ENCODE data around the gene BCKDK.

Gene BCKDK

GRCh38 chr16:31082368-31083045 lies 25.7 kb upstream of the BCKDK start:
- DNase-seq (ENCODE audit: extremely low read depth, insufficient read length): no peak
- no peak for TF ChIP-seq CTCF (IDR thresholded peaks at IDR 0.05; ENCODE audit: insufficient read depth, low read length, poor library complexity, severe bottlenecking)
- peaks cover 38% of the 10 kb centered on the region for H3K36me3 ChIP-seq (ENCODE audit: control insufficient read depth, insufficient read depth, low read length)
- no peaks in the 10 kb centered on the region for H3K27me3 ChIP-seq (replicated peaks; ENCODE audit: control insufficient read depth, insufficient read depth, low read length)
- H3K4me3 ChIP-seq (replicated peaks; ENCODE audit: low read depth, low read length): no peak overlapping the region

DNA sequence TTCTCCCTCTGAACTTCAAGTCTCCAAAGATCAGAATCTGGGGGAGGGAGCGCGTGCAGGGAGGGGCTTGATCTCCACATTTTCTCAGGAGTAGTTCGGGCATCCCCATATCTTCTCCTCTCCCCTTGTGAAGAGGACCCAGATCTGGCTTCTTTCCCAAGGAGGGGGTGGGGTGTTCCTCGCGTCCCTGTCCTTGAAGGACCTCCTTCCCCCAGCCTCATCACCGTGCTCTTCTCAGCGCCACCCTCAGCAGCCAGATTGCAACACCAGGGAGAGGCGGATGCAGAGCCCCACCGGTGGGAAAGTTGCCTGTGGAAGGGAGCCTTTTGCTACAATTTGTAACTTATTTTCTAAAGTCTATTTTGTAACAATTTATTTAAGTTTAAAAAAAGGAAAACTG lies 25.1 kb upstream of the BCKDK start:
- DNase-seq (ENCODE audit: extremely low read depth, insufficient read length): no peak
- Histone ChIP-seq H3K4me3 (replicated peaks; ENCODE audit: low read depth, low read length) (no peak overlapping the region), H3K36me3 (ENCODE audit: control insufficient read depth, insufficient read depth, low read length) (peaks cover 33% of the 10 kb centered on the region), H3K27me3 (replicated peaks; ENCODE audit: control insufficient read depth, insufficient read depth, low read length) (no peaks in the 10 kb centered on the region)
- TF ChIP-seq CTCF (IDR thresholded peaks at IDR 0.05; ENCODE audit: insufficient read depth, low read length, poor library complexity, severe bottlenecking): no peak

- H3K36me3 ChIP-seq (ENCODE audit: control insufficient read depth, insufficient read depth, low read length): peaks cover 29% of the 10 kb centered on the region
- no peak for TF ChIP-seq CTCF (IDR thresholded peaks at IDR 0.05; ENCODE audit: insufficient read depth, low read length, poor library complexity, severe bottlenecking)
- no peaks in the 10 kb centered on the region for H3K27me3 ChIP-seq (replicated peaks; ENCODE audit: control insufficient read depth, insufficient read depth, low read length)
- no peak overlapping the region for H3K4me3 ChIP-seq (replicated peaks; ENCODE audit: low read depth, low read length)
- DNase-seq (ENCODE audit: extremely low read depth, insufficient read length): no peak
Observed at GRCh38 chr16:31083556-31083955, 24.6 kb upstream of the BCKDK start.

DNA sequence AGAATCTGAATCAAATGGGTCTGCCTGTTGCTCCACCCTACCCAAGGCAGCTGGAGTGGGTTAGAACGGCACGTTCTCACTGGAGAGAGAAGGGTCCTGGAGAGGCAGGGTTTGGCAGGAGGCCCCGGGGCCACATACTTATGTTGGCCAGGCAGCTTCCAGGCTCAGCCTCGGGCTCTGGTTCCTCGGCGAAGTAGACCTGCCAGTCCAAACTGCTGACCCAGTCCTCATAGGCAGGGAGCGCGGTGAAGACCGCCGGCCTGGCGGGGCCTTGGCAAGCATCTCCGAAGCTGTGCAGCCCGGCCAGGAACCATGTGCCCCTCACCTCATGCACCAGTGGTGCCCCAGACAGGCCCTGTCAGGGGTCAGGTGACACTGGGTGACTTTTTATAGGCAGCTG lies 24.2 kb upstream of the BCKDK start:
- Histone ChIP-seq H3K27me3 (replicated peaks; ENCODE audit: control insufficient read depth, insufficient read depth, low read length) (no peaks in the 10 kb centered on the region), H3K4me3 (replicated peaks; ENCODE audit: low read depth, low read length) (no peak overlapping the region), H3K36me3 (ENCODE audit: control insufficient read depth, insufficient read depth, low read length) (peaks cover 25% of the 10 kb centered on the region)
- TF ChIP-seq CTCF (IDR thresholded peaks at IDR 0.05; ENCODE audit: insufficient read depth, low read length, poor library complexity, severe bottlenecking): no peak
- no peak for DNase-seq (ENCODE audit: extremely low read depth, insufficient read length)

DNA sequence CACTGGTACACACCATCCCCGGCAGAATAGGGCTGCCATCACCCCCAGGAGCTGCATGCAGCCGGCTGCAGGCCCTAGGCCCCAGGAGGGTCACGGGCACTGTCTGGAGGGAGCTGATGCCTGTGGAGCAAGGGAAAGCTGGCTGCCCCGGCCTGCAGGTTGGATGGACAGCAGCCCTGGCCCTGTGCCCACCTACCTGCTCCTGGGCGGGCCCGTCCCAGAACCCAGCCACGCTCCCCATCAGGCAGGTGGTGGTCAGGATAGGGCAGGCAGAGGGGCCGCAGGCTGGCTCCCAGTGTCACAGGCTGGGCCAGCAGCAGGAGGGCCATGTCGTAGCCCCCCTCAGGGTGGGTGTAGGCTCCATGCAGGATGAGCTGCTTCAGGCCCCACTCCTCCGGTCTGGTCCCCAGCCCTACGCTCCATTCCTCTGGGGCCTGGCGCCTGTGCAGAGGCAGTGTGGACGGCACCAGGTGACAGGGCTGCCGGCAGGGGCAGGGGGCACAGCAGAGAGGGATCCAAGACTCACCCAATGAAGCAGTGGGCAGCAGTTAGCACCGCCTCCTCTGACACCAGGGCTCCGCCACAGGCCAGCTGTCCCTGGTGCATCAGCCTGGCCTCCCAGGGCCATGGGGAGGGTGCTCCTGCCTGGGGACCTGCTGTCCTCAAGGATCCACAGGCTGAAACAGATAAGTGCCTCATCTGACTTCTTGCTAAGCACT lies 23.4 kb upstream of the BCKDK start:
- TF ChIP-seq CTCF (IDR thresholded peaks at IDR 0.05; ENCODE audit: insufficient read depth, low read length, poor library complexity, severe bottlenecking): no peak
- no peak overlapping the region for H3K4me3 ChIP-seq (replicated peaks; ENCODE audit: low read depth, low read length)
- DNase-seq (ENCODE audit: extremely low read depth, insufficient read length): no peak
- peaks cover 20% of the 10 kb centered on the region for H3K36me3 ChIP-seq (ENCODE audit: control insufficient read depth, insufficient read depth, low read length)
- H3K27me3 ChIP-seq (replicated peaks; ENCODE audit: control insufficient read depth, insufficient read depth, low read length): no peaks in the 10 kb centered on the region

Data from GM06990 (cell line).